ENCODE results near the gene GRAMD1A.

The GRAMD1A gene

GRCh38 chr19:35062942-35063341, 62.8 kb downstream of the GRAMD1A start:
- no peak for TF ChIP-seq CTCF (IDR thresholded peaks at IDR 0.05; ENCODE audit: borderline replicate concordance, insufficient read depth, low read depth, low read length)
- no peak overlapping the region for H3K4me3 ChIP-seq (ENCODE audit: low read depth, low read length)

GRCh38 chr19:35063940-35064818, 64.1 kb downstream of the GRAMD1A start:
- no peak for TF ChIP-seq CTCF (IDR thresholded peaks at IDR 0.05; ENCODE audit: borderline replicate concordance, insufficient read depth, low read depth, low read length)
- no peak overlapping the region for H3K4me3 ChIP-seq (ENCODE audit: low read depth, low read length)

- no peak overlapping the region for H3K4me3 ChIP-seq (ENCODE audit: low read depth, low read length)
- TF ChIP-seq CTCF (IDR thresholded peaks at IDR 0.05; ENCODE audit: borderline replicate concordance, insufficient read depth, low read depth, low read length), result no peak
Observed at GRCh38 chr19:35065574-35065973, 65.5 kb downstream of the GRAMD1A start.

- TF ChIP-seq CTCF (IDR thresholded peaks at IDR 0.05; ENCODE audit: borderline replicate concordance, insufficient read depth, low read depth, low read length), result no peak
- H3K4me3 ChIP-seq (ENCODE audit: low read depth, low read length), result no peak overlapping the region
Observed at GRCh38 chr19:35066121-35066520, 66.0 kb downstream of the GRAMD1A start.

- no peak overlapping the region for H3K4me3 ChIP-seq (ENCODE audit: low read depth, low read length)
- TF ChIP-seq CTCF (IDR thresholded peaks at IDR 0.05; ENCODE audit: borderline replicate concordance, insufficient read depth, low read depth, low read length), result peak; percentile 86
Observed at GRCh38 chr19:35066691-35067563, 66.8 kb downstream of the GRAMD1A start.

- H3K4me3 ChIP-seq (ENCODE audit: low read depth, low read length), result no peak overlapping the region
- no peak for TF ChIP-seq CTCF (IDR thresholded peaks at IDR 0.05; ENCODE audit: borderline replicate concordance, insufficient read depth, low read depth, low read length)
Observed at GRCh38 chr19:35068941-35069634, 69.0 kb downstream of the GRAMD1A start.
